ENCODE results near the gene PTK7.

DNA sequence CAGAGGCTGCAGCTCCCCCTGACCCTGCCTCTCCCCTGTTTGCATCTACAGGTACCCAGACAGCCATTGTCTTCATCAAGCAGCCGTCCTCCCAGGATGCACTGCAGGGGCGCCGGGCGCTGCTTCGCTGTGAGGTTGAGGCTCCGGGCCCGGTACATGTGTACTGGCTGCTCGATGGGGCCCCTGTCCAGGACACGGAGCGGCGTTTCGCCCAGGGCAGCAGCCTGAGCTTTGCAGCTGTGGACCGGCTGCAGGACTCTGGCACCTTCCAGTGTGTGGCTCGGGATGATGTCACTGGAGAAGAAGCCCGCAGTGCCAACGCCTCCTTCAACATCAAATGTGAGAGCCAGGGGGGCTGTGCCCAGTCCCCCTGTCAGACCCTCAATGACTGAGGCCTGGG is 52.8 kb downstream of the PTK7 start:
- TF ChIP-seq POLR2A (IDR thresholded peaks at IDR 0.05), result no peak
- TF ChIP-seq, protein P1, sequence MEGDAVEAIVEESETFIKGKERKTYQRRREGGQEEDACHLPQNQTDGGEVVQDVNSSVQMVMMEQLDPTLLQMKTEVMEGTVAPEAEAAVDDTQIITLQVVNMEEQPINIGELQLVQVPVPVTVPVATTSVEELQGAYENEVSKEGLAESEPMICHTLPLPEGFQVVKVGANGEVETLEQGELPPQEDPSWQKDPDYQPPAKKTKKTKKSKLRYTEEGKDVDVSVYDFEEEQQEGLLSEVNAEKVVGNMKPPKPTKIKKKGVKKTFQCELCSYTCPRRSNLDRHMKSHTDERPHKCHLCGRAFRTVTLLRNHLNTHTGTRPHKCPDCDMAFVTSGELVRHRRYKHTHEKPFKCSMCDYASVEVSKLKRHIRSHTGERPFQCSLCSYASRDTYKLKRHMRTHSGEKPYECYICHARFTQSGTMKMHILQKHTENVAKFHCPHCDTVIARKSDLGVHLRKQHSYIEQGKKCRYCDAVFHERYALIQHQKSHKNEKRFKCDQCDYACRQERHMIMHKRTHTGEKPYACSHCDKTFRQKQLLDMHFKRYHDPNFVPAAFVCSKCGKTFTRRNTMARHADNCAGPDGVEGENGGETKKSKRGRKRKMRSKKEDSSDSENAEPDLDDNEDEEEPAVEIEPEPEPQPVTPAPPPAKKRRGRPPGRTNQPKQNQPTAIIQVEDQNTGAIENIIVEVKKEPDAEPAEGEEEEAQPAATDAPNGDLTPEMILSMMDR (IDR thresholded peaks at IDR 0.05), result no peak
